Measurements from ENCODE around the gene DTNB. TPM values are rescaled to one million over a fixed set of nuclear protein-coding genes. Genes with fewer than 3 reads are reported as not detected.
"Not testable (repeated sequence)": the region's sequence is repeated elsewhere in the genome, so short reads cannot be mapped to it uniquely, and the experiment has no call there.

DTNB gene
- total and polyA plus RNA-seq, 2 experiments from 2014 or later = 31.3 to 33.4 TPM

- Histone ChIP-seq H3K27ac (no peak overlapping the region), H3K9me3 (ENCODE audit: low read depth) (no peaks in the 10 kb centered on the region), H3K36me3 (no peaks in the 10 kb centered on the region), H3K27me3 (no peaks in the 10 kb centered on the region), H3K4me1 (ENCODE audit: low read depth) (no peaks in the 10 kb centered on the region), H3K4me3 (no peak overlapping the region)
- no peak for TF ChIP-seq CTCF (IDR thresholded peaks at IDR 0.05; ENCODE audit: low read depth, low read length)
- no peak for DNase-seq (ENCODE audit: low read depth in 1 of 2, low spot score in 1 of 2)
Measured at GRCh38 chr2:25642298-25642697, 31.1 kb downstream of the DTNB start.

GRCh38 chr2:25639696-25640095 is 33.7 kb downstream of the DTNB start:
- DNase-seq (ENCODE audit: low read depth in 1 of 2, low spot score in 1 of 2) = no peak
- Histone ChIP-seq H3K4me1 (ENCODE audit: low read depth) (no peaks in the 10 kb centered on the region), H3K36me3 (no peaks in the 10 kb centered on the region), H3K4me3 (no peak overlapping the region), H3K27ac (no peak overlapping the region), H3K9me3 (ENCODE audit: low read depth) (no peaks in the 10 kb centered on the region), H3K27me3 (no peaks in the 10 kb centered on the region)
- TF ChIP-seq CTCF (IDR thresholded peaks at IDR 0.05; ENCODE audit: low read depth, low read length) = no peak

- Histone ChIP-seq H3K27ac (no peak overlapping the region), H3K4me3 (no peak overlapping the region), H3K4me1 (ENCODE audit: low read depth) (no peaks in the 10 kb centered on the region), H3K36me3 (no peaks in the 10 kb centered on the region), H3K27me3 (no peaks in the 10 kb centered on the region), H3K9me3 (ENCODE audit: low read depth) (no peaks in the 10 kb centered on the region)
- DNase-seq (ENCODE audit: low read depth in 1 of 2, low spot score in 1 of 2) = no peak
- no peak for TF ChIP-seq CTCF (IDR thresholded peaks at IDR 0.05; ENCODE audit: low read depth, low read length)
Measured at GRCh38 chr2:25639131-25639530, 34.2 kb downstream of the DTNB start.

GRCh38 chr2:25635797-25636196 is 37.6 kb downstream of the DTNB start:
- Histone ChIP-seq H3K4me1 (ENCODE audit: low read depth) (no peaks in the 10 kb centered on the region), H3K9me3 (ENCODE audit: low read depth) (no peaks in the 10 kb centered on the region), H3K27ac (no peak overlapping the region), H3K36me3 (no peaks in the 10 kb centered on the region), H3K4me3 (no peak overlapping the region), H3K27me3 (no peaks in the 10 kb centered on the region)
- no peak for TF ChIP-seq CTCF (IDR thresholded peaks at IDR 0.05; ENCODE audit: low read depth, low read length)
- DNase-seq (ENCODE audit: low read depth in 1 of 2, low spot score in 1 of 2) = no peak

GRCh38 chr2:25633801-25634200 is 39.6 kb downstream of the DTNB start:
- H3K27ac ChIP-seq; DNase-seq (ENCODE audit: low read depth in 1 of 2, low spot score in 1 of 2); H3K36me3 ChIP-seq: not testable (repeated sequence)

GRCh38 chr2:25632396-25632795 is 41.0 kb downstream of the DTNB start:
- no peak for TF ChIP-seq CTCF (IDR thresholded peaks at IDR 0.05; ENCODE audit: low read depth, low read length)
- Histone ChIP-seq H3K27me3 (no peaks in the 10 kb centered on the region), H3K4me1 (ENCODE audit: low read depth) (no peaks in the 10 kb centered on the region), H3K4me3 (no peak overlapping the region), H3K27ac (no peak overlapping the region), H3K9me3 (ENCODE audit: low read depth) (no peaks in the 10 kb centered on the region), H3K36me3 (no peaks in the 10 kb centered on the region)
- DNase-seq (ENCODE audit: low read depth in 1 of 2, low spot score in 1 of 2) = no peak

More at GRCh38 chr2:25633801-25634200, 39.6 kb downstream of the DTNB start:
- H3K27me3 ChIP-seq; H3K9me3 ChIP-seq (ENCODE audit: low read depth); H3K4me3 ChIP-seq; H3K4me1 ChIP-seq (ENCODE audit: low read depth): not testable (repeated sequence)
